Activated naive CD8-positive, alpha-beta T cell treated with anti-CD3 and anti-CD28 coated beads, Interleukin-2, amount 50 U/mL, for 16 hours (primary cell): ENCODE measurements around the gene ISLR2.
"Not testable (repeated sequence)": the region's sequence is repeated elsewhere in the genome, so short reads cannot be mapped to it uniquely, and the experiment has no call there.

Experiments
- DNase-seq: peaks from one replicate; pipeline ENCODE4 v3.0.0-alpha.2; 2020; ENCODE audit warnings: low read depth, low spot score

ISLR2 gene

GRCh38 chr15:74156678-74157411 is 26.5 kb downstream of the ISLR2 start:
- no peak for DNase-seq

- no peak for DNase-seq
Measured at GRCh38 chr15:74157868-74158827, 27.8 kb downstream of the ISLR2 start.

- no peak for DNase-seq
Measured at GRCh38 chr15:74158855-74159650, 28.7 kb downstream of the ISLR2 start.

GRCh38 chr15:74159773-74160172 is 29.4 kb downstream of the ISLR2 start:
- DNase-seq: no peak

DNA sequence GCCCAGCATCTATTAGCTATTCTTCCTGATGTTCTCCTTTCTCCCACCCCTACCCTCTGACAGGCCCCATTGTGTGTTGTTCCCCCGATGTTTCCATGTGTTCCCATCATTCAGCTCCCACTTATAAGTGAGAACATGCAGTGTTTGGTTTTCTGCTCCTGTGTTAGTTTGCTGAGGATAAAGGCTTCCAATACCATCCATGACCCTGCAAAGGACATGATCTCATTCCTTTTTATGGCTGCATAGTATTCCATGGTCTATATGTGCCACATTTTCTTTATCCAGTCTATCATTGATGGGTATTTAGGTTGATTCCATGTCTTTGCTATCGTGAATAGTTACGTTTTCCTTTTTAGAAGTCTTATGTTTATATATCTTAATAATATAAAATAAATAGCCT is 30.0 kb downstream of the ISLR2 start:
- DNase-seq: not testable (repeated sequence)

- DNase-seq: not testable (repeated sequence)
Measured at GRCh38 chr15:74162195-74162536, 31.8 kb downstream of the ISLR2 start.

- no peak for DNase-seq
Measured at GRCh38 chr15:74165461-74165860, 35.1 kb downstream of the ISLR2 start.

GRCh38 chr15:74167891-74168331 is 37.5 kb downstream of the ISLR2 start:
- DNase-seq: no peak

DNA sequence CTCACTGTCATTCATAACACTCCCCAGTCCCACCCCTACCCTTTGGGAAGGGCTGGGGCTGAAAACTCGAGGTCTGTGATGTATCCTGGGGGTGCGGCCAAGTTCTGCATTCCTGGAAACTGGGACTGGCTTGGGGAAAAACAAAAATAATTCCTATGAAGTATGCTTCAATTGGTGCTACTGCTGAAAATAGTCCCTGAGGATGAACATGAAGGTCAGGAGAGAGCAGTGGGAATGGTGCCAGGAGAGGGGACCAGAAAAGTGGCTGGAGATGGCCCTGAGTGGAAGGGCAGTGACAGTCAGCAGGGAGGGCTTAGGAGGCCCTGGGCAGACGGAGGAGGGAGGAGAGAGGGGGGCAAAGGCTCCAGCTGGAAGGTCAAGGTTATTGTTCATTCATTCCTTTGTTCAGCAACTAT is 38.3 kb downstream of the ISLR2 start:
- DNase-seq: no peak

DNA sequence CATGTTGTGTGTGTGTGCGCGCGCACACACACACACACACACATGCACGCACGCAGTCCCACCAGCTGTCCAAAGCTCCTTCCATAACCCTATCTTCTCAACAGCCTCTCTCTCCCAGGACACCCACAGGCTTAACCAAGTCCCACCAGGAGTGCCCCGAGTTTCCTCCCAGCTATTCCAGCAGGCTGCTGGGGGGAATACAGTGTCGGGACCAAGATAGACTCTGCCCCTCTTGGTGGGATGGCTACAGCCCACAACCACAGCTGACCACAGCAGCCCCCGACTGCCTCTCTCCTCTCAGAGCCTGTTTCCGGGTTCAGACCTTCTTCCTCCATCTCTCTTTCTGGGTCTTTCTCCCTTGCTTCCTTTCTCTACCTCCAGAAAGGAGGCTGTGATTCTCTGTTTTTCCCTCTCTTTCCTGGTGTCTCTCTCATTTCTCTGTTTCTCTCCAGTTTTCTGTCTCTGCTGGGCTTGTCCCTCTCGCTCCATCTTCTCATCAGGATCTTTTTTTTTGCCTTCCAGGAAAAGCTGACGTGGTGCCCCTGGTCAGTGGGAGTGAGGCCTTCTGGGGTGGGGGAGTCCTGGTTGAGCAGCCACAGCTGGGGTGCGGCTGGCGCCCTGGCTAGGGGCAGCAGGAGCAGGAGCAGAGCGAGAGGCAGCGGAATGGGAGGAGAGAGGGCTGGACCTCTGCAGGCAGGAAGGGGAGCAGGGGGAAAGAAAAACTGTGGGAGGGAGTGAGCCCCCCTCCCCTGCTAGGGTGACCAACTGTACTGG is 39.9 kb downstream of the ISLR2 start:
- no peak for DNase-seq

DNA sequence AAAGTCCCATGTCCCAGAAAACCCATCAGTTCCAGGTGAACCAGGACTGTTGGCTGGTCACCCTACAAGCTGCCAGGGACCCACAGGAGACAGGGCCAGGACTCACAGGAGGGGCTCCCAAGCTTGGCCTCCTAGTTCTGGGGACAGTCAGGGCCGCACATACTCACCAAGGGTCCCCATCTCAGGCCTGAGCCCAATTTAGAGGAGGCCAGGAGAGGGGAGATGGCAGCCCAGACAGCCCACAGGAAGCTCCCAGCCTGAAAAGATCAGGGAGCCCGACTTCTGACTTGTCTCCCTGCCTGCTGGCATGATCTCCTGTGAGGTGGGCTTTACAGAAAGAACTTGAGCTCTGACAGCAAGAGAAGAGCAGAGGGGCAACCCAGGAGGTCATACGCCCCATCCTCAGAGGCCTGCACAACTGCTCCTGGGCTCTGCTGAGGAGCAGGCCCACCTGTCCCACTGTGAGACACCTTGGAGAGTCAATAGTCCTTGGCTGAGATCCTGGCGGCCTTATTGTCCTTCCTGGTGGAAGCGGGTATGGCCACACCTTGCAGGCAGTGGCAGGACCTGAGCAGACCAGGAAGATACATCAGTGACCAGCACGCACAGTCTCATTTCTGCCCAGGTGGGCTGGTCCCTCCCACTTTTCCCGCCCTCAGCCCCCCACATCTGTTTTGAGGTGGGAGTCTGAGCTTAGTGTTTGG is 40.6 kb downstream of the ISLR2 start:
- no peak for DNase-seq

- no peak for DNase-seq
Measured at GRCh38 chr15:74171965-74172541, 41.7 kb downstream of the ISLR2 start.

- no peak for DNase-seq
Measured at GRCh38 chr15:74172701-74173379, 42.5 kb downstream of the ISLR2 start.

GRCh38 chr15:74173380-74174218 is 43.2 kb downstream of the ISLR2 start, which contains the start of gene ISLR:
Gene ISLR, plus strand, starts transcription at chr15:74173710. Its CDS starts 1,149 bp downstream, at chr15:74174859.
- no peak for DNase-seq

DNA sequence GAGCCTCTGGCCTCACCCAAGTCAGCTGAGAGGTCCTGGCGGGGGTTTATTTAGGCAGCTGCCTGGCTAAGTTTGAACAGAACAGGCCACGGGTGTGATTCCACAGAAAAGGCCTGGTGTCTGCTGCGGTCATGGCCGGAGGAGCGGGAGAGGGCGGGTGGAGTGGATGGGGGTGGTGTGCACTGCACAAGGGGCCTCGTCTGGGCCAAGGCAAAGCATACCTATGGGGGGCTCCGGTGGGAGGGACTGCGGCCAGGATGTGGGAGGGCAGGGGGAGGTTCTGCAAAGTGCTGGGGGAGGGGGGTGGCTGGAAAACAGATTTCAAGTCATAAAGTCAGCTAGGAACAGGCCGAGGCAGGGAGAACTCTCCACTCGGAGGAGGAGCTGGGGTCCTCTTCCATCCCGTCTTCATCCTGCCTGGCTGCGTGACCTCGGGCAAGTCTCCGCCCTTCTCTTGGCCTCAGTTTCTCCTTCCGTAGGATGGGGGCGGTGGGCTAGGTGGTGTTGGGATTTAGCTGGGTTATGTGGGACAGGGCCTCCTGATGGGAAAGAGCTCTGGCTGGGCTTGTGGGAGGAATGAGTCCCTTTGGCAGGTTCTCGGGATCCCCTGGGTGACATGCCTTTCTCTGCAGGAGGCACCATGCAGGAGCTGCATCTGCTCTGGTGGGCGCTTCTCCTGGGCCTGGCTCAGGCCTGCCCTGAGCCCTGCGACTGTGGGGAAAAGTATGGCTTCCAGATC is 44.0 kb downstream of the ISLR2 start:
- DNase-seq: no peak

DNA sequence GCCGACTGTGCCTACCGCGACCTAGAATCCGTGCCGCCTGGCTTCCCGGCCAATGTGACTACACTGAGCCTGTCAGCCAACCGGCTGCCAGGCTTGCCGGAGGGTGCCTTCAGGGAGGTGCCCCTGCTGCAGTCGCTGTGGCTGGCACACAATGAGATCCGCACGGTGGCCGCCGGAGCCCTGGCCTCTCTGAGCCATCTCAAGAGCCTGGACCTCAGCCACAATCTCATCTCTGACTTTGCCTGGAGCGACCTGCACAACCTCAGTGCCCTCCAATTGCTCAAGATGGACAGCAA is 44.5 kb downstream of the ISLR2 start:
- DNase-seq: no peak

GRCh38 chr15:74175271-74176191 is 45.1 kb downstream of the ISLR2 start:
- DNase-seq: no peak
